ENCODE data around the gene JAK3.

The JAK3 gene

DNA sequence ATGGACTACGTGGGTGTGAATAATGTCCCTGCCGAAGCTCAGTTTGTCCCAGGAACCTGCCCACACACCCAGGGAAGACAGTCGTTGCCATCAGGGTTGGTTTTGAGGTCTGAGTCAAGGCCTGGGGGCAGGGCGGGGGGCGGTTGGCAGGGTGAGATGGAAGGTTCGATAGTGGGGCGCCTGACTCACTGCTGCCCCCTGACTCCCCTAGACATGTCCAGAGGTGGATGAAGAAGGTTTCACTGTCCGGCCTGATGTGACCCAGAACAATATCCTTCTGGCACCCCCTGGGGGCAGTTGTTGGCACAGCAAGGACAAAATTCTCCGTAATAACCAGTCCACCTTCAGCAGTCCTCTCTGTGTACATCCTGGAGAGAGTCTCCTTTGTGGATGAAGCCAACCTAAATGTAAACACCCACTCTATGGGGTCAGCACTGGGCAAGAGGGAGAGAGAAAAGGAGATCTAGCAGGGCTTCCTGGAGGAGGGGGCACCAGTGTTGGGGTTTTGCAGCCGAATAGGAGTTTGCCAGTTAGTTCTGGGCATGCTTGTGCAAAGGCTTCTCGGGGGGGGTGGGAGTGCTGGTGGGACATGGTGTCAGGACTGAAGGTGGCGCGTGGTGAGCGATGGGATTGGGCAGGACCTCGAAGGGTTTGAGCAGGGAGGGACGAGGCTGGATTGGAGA lies 72.4 kb downstream of the JAK3 start:
- peak; percentile 66 for TF ChIP-seq RAD21 (IDR thresholded peaks at IDR 0.05; ENCODE audit: low read depth)
- TF ChIP-seq, protein P1, sequence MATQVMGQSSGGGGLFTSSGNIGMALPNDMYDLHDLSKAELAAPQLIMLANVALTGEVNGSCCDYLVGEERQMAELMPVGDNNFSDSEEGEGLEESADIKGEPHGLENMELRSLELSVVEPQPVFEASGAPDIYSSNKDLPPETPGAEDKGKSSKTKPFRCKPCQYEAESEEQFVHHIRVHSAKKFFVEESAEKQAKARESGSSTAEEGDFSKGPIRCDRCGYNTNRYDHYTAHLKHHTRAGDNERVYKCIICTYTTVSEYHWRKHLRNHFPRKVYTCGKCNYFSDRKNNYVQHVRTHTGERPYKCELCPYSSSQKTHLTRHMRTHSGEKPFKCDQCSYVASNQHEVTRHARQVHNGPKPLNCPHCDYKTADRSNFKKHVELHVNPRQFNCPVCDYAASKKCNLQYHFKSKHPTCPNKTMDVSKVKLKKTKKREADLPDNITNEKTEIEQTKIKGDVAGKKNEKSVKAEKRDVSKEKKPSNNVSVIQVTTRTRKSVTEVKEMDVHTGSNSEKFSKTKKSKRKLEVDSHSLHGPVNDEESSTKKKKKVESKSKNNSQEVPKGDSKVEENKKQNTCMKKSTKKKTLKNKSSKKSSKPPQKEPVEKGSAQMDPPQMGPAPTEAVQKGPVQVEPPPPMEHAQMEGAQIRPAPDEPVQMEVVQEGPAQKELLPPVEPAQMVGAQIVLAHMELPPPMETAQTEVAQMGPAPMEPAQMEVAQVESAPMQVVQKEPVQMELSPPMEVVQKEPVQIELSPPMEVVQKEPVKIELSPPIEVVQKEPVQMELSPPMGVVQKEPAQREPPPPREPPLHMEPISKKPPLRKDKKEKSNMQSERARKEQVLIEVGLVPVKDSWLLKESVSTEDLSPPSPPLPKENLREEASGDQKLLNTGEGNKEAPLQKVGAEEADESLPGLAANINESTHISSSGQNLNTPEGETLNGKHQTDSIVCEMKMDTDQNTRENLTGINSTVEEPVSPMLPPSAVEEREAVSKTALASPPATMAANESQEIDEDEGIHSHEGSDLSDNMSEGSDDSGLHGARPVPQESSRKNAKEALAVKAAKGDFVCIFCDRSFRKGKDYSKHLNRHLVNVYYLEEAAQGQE (IDR thresholded peaks at IDR 0.05; ENCODE audit: low read depth), result no peak
